Measurements from ENCODE around the gene SLC6A12.

Gene SLC6A12

DNA sequence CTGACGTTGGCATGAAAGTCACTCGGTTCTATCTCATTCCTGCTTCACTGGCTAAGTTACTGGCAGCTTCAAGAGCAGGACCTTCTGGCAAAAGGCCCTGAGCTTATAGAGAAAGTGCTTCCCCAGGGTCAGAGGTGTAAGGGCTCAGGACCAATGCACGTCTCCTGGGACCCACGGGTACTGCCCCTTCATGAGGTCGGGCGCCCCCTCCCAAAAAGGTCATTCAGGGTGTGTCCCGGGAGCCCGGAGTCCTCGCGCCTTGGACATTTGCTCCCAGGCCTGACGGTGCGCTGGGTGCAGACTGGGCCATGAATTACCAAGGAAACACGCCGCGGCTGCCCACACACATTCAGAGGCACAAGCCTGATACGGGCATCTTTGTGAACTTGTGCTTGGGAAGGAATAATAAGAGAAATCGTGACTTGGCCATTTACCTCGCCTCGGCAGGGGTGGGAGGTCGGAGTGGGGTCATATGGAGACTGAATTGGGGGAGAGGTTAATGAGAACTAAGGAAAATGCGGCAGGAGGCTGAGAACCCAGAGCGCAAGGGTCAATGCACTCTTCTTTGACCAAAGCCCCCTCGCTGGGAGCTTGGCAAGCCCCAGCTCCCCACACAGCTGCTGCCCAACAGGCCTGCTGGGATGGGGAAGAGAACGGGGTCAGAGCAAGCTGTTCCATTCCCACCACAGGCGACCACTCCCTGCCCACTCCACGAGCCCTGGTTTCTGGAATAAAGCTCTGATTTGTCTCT is 15.7 kb upstream of the SLC6A12 start:
- TF ChIP-seq, protein P1, sequence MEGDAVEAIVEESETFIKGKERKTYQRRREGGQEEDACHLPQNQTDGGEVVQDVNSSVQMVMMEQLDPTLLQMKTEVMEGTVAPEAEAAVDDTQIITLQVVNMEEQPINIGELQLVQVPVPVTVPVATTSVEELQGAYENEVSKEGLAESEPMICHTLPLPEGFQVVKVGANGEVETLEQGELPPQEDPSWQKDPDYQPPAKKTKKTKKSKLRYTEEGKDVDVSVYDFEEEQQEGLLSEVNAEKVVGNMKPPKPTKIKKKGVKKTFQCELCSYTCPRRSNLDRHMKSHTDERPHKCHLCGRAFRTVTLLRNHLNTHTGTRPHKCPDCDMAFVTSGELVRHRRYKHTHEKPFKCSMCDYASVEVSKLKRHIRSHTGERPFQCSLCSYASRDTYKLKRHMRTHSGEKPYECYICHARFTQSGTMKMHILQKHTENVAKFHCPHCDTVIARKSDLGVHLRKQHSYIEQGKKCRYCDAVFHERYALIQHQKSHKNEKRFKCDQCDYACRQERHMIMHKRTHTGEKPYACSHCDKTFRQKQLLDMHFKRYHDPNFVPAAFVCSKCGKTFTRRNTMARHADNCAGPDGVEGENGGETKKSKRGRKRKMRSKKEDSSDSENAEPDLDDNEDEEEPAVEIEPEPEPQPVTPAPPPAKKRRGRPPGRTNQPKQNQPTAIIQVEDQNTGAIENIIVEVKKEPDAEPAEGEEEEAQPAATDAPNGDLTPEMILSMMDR (IDR thresholded peaks at IDR 0.05; ENCODE audit: low read length, missing control alignments): no peak
- DNase-seq (ENCODE audit: low read depth): no peak
- no peak overlapping the region for H3K4me3 ChIP-seq (replicated peaks; ENCODE audit: low read depth, low read length)

DNA sequence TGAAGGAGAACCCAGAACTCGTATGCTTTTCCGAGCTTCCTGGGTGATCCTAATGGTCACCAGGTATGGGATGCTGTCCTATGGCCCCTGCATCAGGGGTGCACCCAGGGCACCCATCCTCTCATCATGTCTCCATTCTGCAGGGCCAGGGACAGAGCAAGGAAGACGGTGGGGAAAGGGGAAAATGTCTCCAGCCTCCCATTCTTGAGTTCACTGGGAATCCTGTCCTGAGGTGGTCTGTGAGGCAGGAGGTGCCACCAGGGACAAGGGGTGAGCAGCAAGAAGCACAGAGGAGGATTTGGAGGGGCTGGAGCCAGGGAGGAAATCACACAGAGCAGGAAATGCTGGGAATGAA is 14.9 kb upstream of the SLC6A12 start:
- H3K4me3 ChIP-seq (replicated peaks; ENCODE audit: low read depth, low read length): no peak overlapping the region
- TF ChIP-seq, protein P1 (IDR thresholded peaks at IDR 0.05; ENCODE audit: low read length, missing control alignments): no peak
- no peak for DNase-seq (ENCODE audit: low read depth)

DNA sequence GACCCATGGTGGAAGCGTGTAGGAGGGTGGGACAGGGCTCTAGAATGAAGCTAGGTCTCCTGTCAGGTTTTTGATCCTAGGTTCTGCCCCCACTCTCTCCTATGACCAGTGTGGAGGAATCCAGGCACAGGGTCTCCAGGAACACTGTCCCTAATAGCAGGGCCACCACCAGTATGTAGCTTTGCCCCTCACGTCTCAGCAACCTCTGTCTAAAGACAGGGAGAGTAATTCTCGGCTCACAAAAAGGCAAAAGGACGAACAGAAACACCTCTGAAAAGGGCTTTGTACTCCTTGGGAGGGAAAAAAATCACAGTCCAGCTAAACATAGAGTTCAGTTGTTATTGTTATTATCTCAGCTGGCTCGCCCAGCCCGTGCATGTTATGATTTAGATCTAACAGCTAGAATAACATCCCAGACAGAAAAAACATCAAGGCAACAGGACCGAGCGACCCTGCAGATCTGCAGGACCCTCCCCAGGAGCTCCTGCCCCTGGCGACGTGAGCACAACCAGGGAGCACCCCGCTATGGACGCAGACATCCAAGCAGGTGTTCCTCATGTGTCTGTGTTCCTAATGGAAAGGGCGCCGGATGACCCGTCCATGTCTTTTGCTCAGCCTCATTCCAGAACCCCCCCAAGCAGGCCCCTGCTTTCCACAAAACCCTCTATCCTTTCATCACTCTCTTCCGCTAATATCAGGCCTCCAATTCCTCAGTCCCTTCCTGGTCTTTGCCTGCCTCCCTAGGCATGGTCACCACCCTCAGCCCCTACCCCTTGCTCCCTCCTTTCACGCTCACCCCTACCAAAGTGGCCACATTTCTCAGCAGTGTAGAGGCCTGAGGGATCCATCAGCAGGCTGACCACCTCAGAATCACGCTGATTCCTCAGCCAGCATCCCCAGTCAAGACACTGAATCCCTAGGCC is 14.2 kb upstream of the SLC6A12 start:
- TF ChIP-seq, protein P1 (IDR thresholded peaks at IDR 0.05; ENCODE audit: low read length, missing control alignments): no peak
- H3K4me3 ChIP-seq (replicated peaks; ENCODE audit: low read depth, low read length): no peak overlapping the region
- no peak for DNase-seq (ENCODE audit: low read depth)

DNA sequence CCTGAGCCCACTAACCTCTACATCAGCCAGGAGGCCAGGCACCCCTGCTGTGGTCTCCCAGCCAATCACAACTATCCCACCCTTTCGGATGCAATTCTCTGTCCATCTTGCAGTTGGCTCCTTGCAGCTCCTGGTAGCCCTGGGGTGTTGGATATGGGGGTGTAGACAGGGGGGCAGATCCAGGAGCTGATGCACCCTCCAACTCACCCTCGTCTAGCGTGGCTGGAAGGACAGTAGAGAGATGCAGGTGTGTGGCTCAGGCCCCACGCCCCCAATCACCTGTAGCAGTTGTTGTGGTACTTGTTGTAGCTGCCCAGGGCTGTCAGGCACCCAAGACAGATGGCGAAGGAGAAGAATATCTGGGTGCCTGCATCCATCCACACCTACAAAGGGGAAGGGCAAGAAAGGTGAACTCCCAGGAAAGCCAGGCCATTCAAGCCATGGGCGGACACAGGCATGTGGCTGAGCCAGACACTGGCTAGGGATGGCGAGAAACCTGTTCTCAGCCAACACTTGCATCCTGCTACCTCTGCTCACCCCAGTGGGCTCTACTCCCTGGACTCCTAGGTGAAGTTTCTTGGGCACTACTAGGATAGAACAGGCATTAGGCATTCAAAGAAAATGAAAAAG is 13.4 kb upstream of the SLC6A12 start:
- DNase-seq (ENCODE audit: low read depth): no peak
- TF ChIP-seq, protein P1 (IDR thresholded peaks at IDR 0.05; ENCODE audit: low read length, missing control alignments): no peak
- no peak overlapping the region for H3K4me3 ChIP-seq (replicated peaks; ENCODE audit: low read depth, low read length)

DNA sequence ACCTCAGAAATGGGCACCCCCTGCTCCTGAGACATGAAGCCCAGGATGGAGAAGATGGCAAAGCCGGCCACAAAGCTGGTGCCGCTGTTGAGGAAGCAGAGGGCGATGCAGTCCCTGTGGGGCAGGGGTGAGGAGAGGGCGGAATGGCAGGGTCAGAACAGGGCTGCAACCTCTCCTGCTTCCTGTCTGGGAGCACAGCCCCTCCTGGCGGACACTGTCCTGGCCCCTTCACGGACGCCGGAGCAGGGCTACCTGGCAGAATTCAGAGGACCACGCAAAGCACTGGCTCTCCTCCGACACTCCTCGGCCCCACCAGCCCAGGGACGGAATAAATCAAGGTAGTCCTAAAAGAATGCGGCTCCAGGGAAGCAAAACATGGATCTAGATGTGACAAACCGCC is 12.4 kb upstream of the SLC6A12 start:
- H3K4me3 ChIP-seq (replicated peaks; ENCODE audit: low read depth, low read length): no peak overlapping the region
- TF ChIP-seq, protein P1 (IDR thresholded peaks at IDR 0.05; ENCODE audit: low read length, missing control alignments): no peak
- no peak for DNase-seq (ENCODE audit: low read depth)

DNA sequence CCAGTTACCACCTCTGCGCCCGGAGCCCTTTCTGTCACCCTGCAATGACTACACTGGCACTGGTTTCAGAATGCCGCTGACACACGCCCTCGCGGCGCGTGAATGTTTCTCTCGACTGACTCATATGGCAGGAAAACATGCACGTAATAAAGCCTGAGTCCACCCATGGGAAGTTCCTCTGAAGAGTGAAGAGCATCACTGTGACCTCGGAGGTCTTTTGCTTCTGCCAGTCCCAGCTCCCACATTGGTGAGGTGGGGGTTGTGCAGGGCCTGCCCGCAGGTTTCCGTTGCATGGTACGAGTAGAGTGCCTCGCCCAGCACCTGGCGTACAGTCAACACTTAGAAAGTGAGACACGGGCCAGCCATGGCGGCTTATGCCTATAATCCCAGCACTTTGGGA is 11.1 kb upstream of the SLC6A12 start:
- H3K4me3 ChIP-seq (replicated peaks; ENCODE audit: low read depth, low read length): no peak overlapping the region
- no peak for DNase-seq (ENCODE audit: low read depth)
- TF ChIP-seq, protein P1 (IDR thresholded peaks at IDR 0.05; ENCODE audit: low read length, missing control alignments): no peak
